Measurements from ENCODE around the gene NRM. TPM values are rescaled to one million over a fixed set of nuclear protein-coding genes. Genes with fewer than 3 reads are reported as not detected.

The NRM gene
- total RNA-seq, result 10 to 100 TPM; 43.1 to 58.8 TPM

GRCh38 chr6:30690403-30691207 lies at the start of gene NRM:
TSS of gene NRM (minus strand) at chr6:30690984. CDS start at chr6:30690974, 10 bp downstream.
- CTCF ChIA-PET, result interaction anchor here (0.6 to 1.9 kb wide), 9 partner anchors 9 to 188 kb away, joined by 3 to 7 read pairs (median 4); partner anchors contain the start of gene MDC1
- Mint-ChIP-seq H3K36me3 (ENCODE audit: low read depth) (peaks cover 20% of the 10 kb centered on the region), H3K9me3 (no peaks in the 10 kb centered on the region), H3K4me3 (peak within 1 kb of the TSS; percentile 100), H3K27me3 (no peaks in the 10 kb centered on the region), H3K27ac (peak within 1 kb of the TSS; percentile 54), H3K4me1 (peaks cover 45% of the 10 kb centered on the region)
- DNase-seq, result peak; percentile 73
- POLR2A ChIA-PET, result interaction anchor here (0.6 kb wide), 1 partner anchor 29 kb away, joined by 4 read pairs; no protein-coding TSS in a partner anchor

GRCh38 chr6:30740540-30740870 lies 49.7 kb upstream of the NRM start:
- peaks cover 77% of the 10 kb centered on the region for H3K36me3 Mint-ChIP-seq (ENCODE audit: low read depth)
- POLR2A ChIA-PET, result no interaction called here
- peak overlapping the region; percentile 87 for H3K4me3 Mint-ChIP-seq
- H3K9me3 Mint-ChIP-seq, result peaks cover 4% of the 10 kb centered on the region
- DNase-seq, result no peak
- no peaks in the 10 kb centered on the region for H3K27me3 Mint-ChIP-seq
- CTCF ChIA-PET, result interaction anchor here (0.6 to 1.6 kb wide), 6 partner anchors 10 to 82 kb away, joined by 3 to 8 read pairs (median 5); no protein-coding TSS in a partner anchor
- peaks cover 86% of the 10 kb centered on the region for H3K4me1 Mint-ChIP-seq
- peak overlapping the region; percentile 85 for H3K27ac Mint-ChIP-seq

GRCh38 chr6:30738532-30738931 lies 47.7 kb upstream of the NRM start:
- peaks cover 4% of the 10 kb centered on the region for H3K9me3 Mint-ChIP-seq
- ChIA-PET CTCF (interaction anchor here (1.1 to 5.6 kb wide), 4 partner anchors 16 to 91 kb away, joined by 3 to 40 read pairs (median 6); no protein-coding TSS in a partner anchor), POLR2A (interaction anchor here (0.6 kb wide), 1 partner anchor 77 kb away, joined by 4 read pairs; no protein-coding TSS in a partner anchor)
- H3K4me3 Mint-ChIP-seq, result peak overlapping the region; percentile 47
- peak overlapping the region; percentile 14 for H3K27ac Mint-ChIP-seq
- DNase-seq, result no peak
- H3K4me1 Mint-ChIP-seq, result peaks cover 84% of the 10 kb centered on the region
- H3K36me3 Mint-ChIP-seq (ENCODE audit: low read depth), result peaks cover 83% of the 10 kb centered on the region
- no peaks in the 10 kb centered on the region for H3K27me3 Mint-ChIP-seq

GRCh38 chr6:30735668-30736314 lies 45.0 kb upstream of the NRM start:
- peak overlapping the region; percentile 85 for H3K27ac Mint-ChIP-seq
- CTCF ChIA-PET, result interaction anchor here (0.6 to 5.6 kb wide), 10 partner anchors 13 to 393 kb away, joined by 3 to 40 read pairs (median 3); partner anchors contain the start of genes DHX16 and MDC1
- POLR2A ChIA-PET, result interaction anchor here (0.6 kb wide), 1 partner anchor 65 kb away, joined by 5 read pairs; no protein-coding TSS in a partner anchor
- no peaks in the 10 kb centered on the region for H3K27me3 Mint-ChIP-seq
- peak overlapping the region; percentile 73 for H3K4me3 Mint-ChIP-seq
- H3K36me3 Mint-ChIP-seq (ENCODE audit: low read depth), result peaks cover 75% of the 10 kb centered on the region
- H3K4me1 Mint-ChIP-seq, result peaks cover 85% of the 10 kb centered on the region
- peaks cover 4% of the 10 kb centered on the region for H3K9me3 Mint-ChIP-seq
- no peak for DNase-seq

- Mint-ChIP-seq H3K4me1 (peaks cover 69% of the 10 kb centered on the region), H3K4me3 (no peak overlapping the region), H3K36me3 (ENCODE audit: low read depth) (peaks cover 69% of the 10 kb centered on the region), H3K9me3 (no peaks in the 10 kb centered on the region), H3K27ac (no peak overlapping the region), H3K27me3 (no peaks in the 10 kb centered on the region)
- POLR2A ChIA-PET, result no interaction called here
- no peak for DNase-seq
- CTCF ChIA-PET, result interaction anchor here (0.8 to 21.4 kb wide), 8 partner anchors 10 to 249 kb away, joined by 3 to 476 read pairs (median 10); partner anchors contain the start of genes DHX16, FLOT1, MDC1 and TUBB
Measured at GRCh38 chr6:30732237-30732943, 41.6 kb upstream of the NRM start.

- H3K27ac Mint-ChIP-seq, result peak overlapping the region; percentile 22
- H3K9me3 Mint-ChIP-seq, result no peaks in the 10 kb centered on the region
- ChIA-PET CTCF (interaction anchor here (0.5 to 21.4 kb wide), 59 partner anchors 9 to 931 kb away, joined by 3 to 476 read pairs (median 5); partner anchors contain the start of genes ABCF1, ATAT1, DDR1 and DHX16), POLR2A (interaction anchor here (0.6 to 1.4 kb wide), 4 partner anchors 47 to 123 kb away, joined by 3 to 7 read pairs (median 6); no protein-coding TSS in a partner anchor)
- DNase-seq, result peak; percentile 90
- peaks cover 65% of the 10 kb centered on the region for H3K36me3 Mint-ChIP-seq (ENCODE audit: low read depth)
- H3K4me1 Mint-ChIP-seq, result peaks cover 61% of the 10 kb centered on the region
- peak overlapping the region; percentile 6 for H3K4me3 Mint-ChIP-seq
- H3K27me3 Mint-ChIP-seq, result no peaks in the 10 kb centered on the region
Measured at GRCh38 chr6:30730601-30731435, 40.0 kb upstream of the NRM start.

GRCh38 chr6:30727920-30728553 lies 37.3 kb upstream of the NRM start:
- POLR2A ChIA-PET, result interaction anchor here (0.6 to 1.0 kb wide), 2 partner anchors 28 to 48 kb away, joined by 4 to 9 read pairs; no protein-coding TSS in a partner anchor
- Mint-ChIP-seq H3K27ac (peak overlapping the region; percentile 54), H3K27me3 (no peaks in the 10 kb centered on the region), H3K4me3 (no peak overlapping the region), H3K36me3 (ENCODE audit: low read depth) (peaks cover 77% of the 10 kb centered on the region), H3K4me1 (peaks cover 70% of the 10 kb centered on the region), H3K9me3 (no peaks in the 10 kb centered on the region)
- DNase-seq, result no peak
- CTCF ChIA-PET, result interaction anchor here (0.6 to 21.4 kb wide), 4 partner anchors 14 to 71 kb away, joined by 4 to 476 read pairs (median 4); partner anchors contain the start of gene FLOT1

- Mint-ChIP-seq H3K4me3 (no peak overlapping the region), H3K4me1 (peaks cover 63% of the 10 kb centered on the region), H3K36me3 (ENCODE audit: low read depth) (peaks cover 82% of the 10 kb centered on the region), H3K9me3 (no peaks in the 10 kb centered on the region), H3K27ac (no peak overlapping the region), H3K27me3 (no peaks in the 10 kb centered on the region)
- no peak for DNase-seq
- POLR2A ChIA-PET, result no interaction called here
- CTCF ChIA-PET, result interaction anchor here (2.0 to 21.4 kb wide), 2 partner anchors 15 to 47 kb away, joined by 4 to 476 read pairs; partner anchors contain the start of gene FLOT1
Measured at GRCh38 chr6:30726506-30727413, 36.0 kb upstream of the NRM start.

- Mint-ChIP-seq H3K27ac (peak overlapping the region; percentile 77), H3K4me3 (peak overlapping the region; percentile 32)
- CTCF ChIA-PET, result interaction anchor here (21.4 kb wide), 1 partner anchor 46 kb away, joined by 476 read pairs; no protein-coding TSS in a partner anchor
Measured at GRCh38 chr6:30725713-30726505, 35.1 kb upstream of the NRM start.

More at GRCh38 chr6:30725713-30726505, 35.1 kb upstream of the NRM start:
- Mint-ChIP-seq H3K27me3 (no peaks in the 10 kb centered on the region), H3K9me3 (no peaks in the 10 kb centered on the region), H3K4me1 (peaks cover 55% of the 10 kb centered on the region), H3K36me3 (ENCODE audit: low read depth) (peaks cover 84% of the 10 kb centered on the region)
- POLR2A ChIA-PET, result no interaction called here
- no peak for DNase-seq

All from activated CD4-positive, alpha-beta T cell treated with anti-CD3 and anti-CD28 coated beads, Interleukin-2, amount 10 ng/mL, durations not matched to agents 7 days and 5 days (primary cell).